CD14-positive monocyte (primary cell): Measurements from ENCODE around the gene GRK1. TPM values are rescaled to one million over a fixed set of nuclear protein-coding genes. Genes with fewer than 3 reads are reported as not detected.

Experiments used
- DNase-seq, 3 donors: peaks; one replicate each; pipeline ENCODE4 v3.0.0-alpha.2; 2011 to 2022
- H2AFZ ChIP-seq: 2 replicates; pipeline ENCODE4 v1.6.0; 2012; ENCODE audit warnings: mild to moderate bottlenecking, low read depth, low read length, inconsistent platforms; ENCODE audit not compliant: insufficient read depth, poor library complexity, severe bottlenecking
- H3K27ac ChIP-seq, 2 donors: 1 replicate in 1 of 2; 2 replicates in 1 of 2; pipeline ENCODE4 v1.5.1; 2012 to 2013; ENCODE audit warnings: low read length in 2 of 2, control low read depth in 1 of 2, inconsistent platforms in 1 of 2, low read depth in 1 of 2, mild to moderate bottlenecking in 1 of 2
- H3K27me3 ChIP-seq, 2 donors: one replicate each; pipeline versions ENCODE4 v1.6.0 to v1.6.1; 2011 to 2013; ENCODE audit warnings: low read length in 2 of 2; ENCODE audit not compliant: control insufficient read depth in 2 of 2, insufficient read depth in 2 of 2
- H3K36me3 ChIP-seq, 2 donors: replicated peaks in 1 of 2; 1 replicate in 1 of 2; 2 replicates in 1 of 2; pipeline versions ENCODE4 v1.5.1 to v1.6.1; 2012 to 2013; ENCODE audit warnings: low read length in 2 of 2, control low read depth in 1 of 2, inconsistent platforms in 1 of 2, mild to moderate bottlenecking in 1 of 2; ENCODE audit not compliant: insufficient read depth in 2 of 2, control insufficient read depth in 1 of 2
- H3K4me1 ChIP-seq, 2 donors: 1 replicate in 1 of 2; 2 replicates in 1 of 2; pipeline versions ENCODE4 v1.5.1 to v1.6.1; 2012 to 2013; ENCODE audit warnings: low read length in 2 of 2, control low read depth in 1 of 2, inconsistent platforms in 1 of 2, mild to moderate bottlenecking in 1 of 2, moderate library complexity in 1 of 2; ENCODE audit not compliant: insufficient read depth in 2 of 2, control insufficient read depth in 1 of 2
- H3K4me2 ChIP-seq: replicated peaks from 2 replicates; pipeline ENCODE3; 2012; ENCODE audit warnings: low read length, moderate library complexity, mild to moderate bottlenecking; ENCODE audit not compliant: poor library complexity, severe bottlenecking; ENCODE audit errors: extremely low read depth
- H3K4me3 ChIP-seq, 3 experiments: fragments of 200-600 bp in 1 of 3; sonication (generic) in 1 of 3; replicated peaks in 1 of 3; 1 replicate in 2 of 3; 2 replicates in 1 of 3; pipeline ENCODE4 v1.5.1; 2011 to 2013; ENCODE audit warnings: low read length in 3 of 3, mild to moderate bottlenecking in 3 of 3, control low read depth in 2 of 3, low read depth in 2 of 3, inconsistent platforms in 1 of 3, moderate library complexity in 1 of 3
- H3K79me2 ChIP-seq: 2 replicates; pipeline ENCODE4 v1.6.0; 2012; ENCODE audit warnings: mild to moderate bottlenecking, control low read depth, inconsistent platforms, low read length, moderate library complexity; ENCODE audit not compliant: insufficient read depth
- H3K9ac ChIP-seq: 2 replicates; pipeline ENCODE4 v1.6.0; 2017; ENCODE audit warnings: low read length, mild to moderate bottlenecking; ENCODE audit not compliant: insufficient read depth, poor library complexity, severe bottlenecking
- H3K9me3 ChIP-seq, 2 donors: replicated peaks in 1 of 2; 1 replicate in 1 of 2; 2 replicates in 1 of 2; pipeline versions ENCODE4 v1.5.1 to v1.6.1; 2012 to 2013; ENCODE audit warnings: low read length in 2 of 2, control low read depth in 1 of 2; ENCODE audit not compliant: control insufficient read depth in 1 of 2, insufficient read depth in 1 of 2
- H4K20me1 ChIP-seq: 2 replicates; pipeline ENCODE4 v1.6.0; 2012; ENCODE audit warnings: mild to moderate bottlenecking, low read length, control low read depth, moderate library complexity; ENCODE audit not compliant: insufficient read depth
- H3K27ac Mint-ChIP-seq, 7 donors: one replicate each; pipeline ENCODE4 v1.8.0; 2020; ENCODE audit warnings: mild to moderate bottlenecking in 7 of 7, mixed read lengths in 7 of 7, moderate library complexity in 6 of 7, inconsistent platforms in 2 of 7
- H3K27me3 Mint-ChIP-seq, 3 donors: one replicate each; pipeline ENCODE4 v1.8.0; 2021 to 2022; ENCODE audit warnings: low read depth in 3 of 3, mild to moderate bottlenecking in 3 of 3, mixed read lengths in 3 of 3, moderate library complexity in 3 of 3, inconsistent platforms in 1 of 3
- H3K36me3 Mint-ChIP-seq, 2 donors: one replicate each; pipeline ENCODE4 v1.8.0; 2020; ENCODE audit warnings: mixed read lengths in 2 of 2, inconsistent platforms in 1 of 2, mild to moderate bottlenecking in 1 of 2
- H3K4me1 Mint-ChIP-seq: one replicate; pipeline ENCODE4 v1.8.0; 2020; ENCODE audit warnings: mild to moderate bottlenecking, mixed read lengths
- H3K4me3 Mint-ChIP-seq, 2 donors: one replicate each; pipeline ENCODE4 v1.8.0; 2020; ENCODE audit warnings: mild to moderate bottlenecking in 2 of 2, mixed read lengths in 2 of 2, moderate library complexity in 1 of 2
- H3K9me3 Mint-ChIP-seq, 7 donors: one replicate each; pipeline ENCODE4 v1.8.0; 2020 to 2022; ENCODE audit warnings: mixed read lengths in 7 of 7, mild to moderate bottlenecking in 6 of 7, moderate library complexity in 6 of 7, inconsistent platforms in 2 of 7
- CTCF ChIP-seq: fragments of 200-600 bp; IDR thresholded peaks from one replicate; pipeline ENCODE4 v1.8.0; 2022; ENCODE audit warnings: antibody characterized with exemption, mild to moderate bottlenecking
- WGBS: methylation state at CpG from one replicate; pipeline ENCODE4 v1.1.5; 2013; ENCODE audit warnings: missing lambda C conversion rate; ENCODE audit not compliant: insufficient coverage; 5-methylcytosine and 5-hydroxymethylcytosine counted together
- intact Hi-C, 2 donors: fragments of 100-400 bp; cut with micrococcal nuclease; formaldehyde crosslinking; loops; one replicate each; pipeline versions ENCODE4 v1.15.0 to v1.15.1; 2023
- polyA plus RNA-seq, 3 donors: library from polyadenylated mRNA; depleted of rRNA in 1 of 3; unstranded in 2 of 3; stranded (reverse) in 1 of 3; fragments of 300-500 nt in 2 of 3; fragments of >200 nt in 1 of 3; fragmentation: Illumina TruSeq in 2 of 3; gene quantifications; 1 replicate in 2 of 3; 2 replicates in 1 of 3; pipeline ENCODE4 v1.2.3, GENCODE V29; 2012 to 2021

GRK1 gene
- polyA plus RNA-seq, 3 donors, result not detected

- Histone ChIP-seq H3K9me3 (peaks cover 0 to 9% of the 10 kb centered on the region in 2 donors), H3K4me3 (no peak overlapping the region), H3K27me3 (peaks cover 0 to 16% of the 10 kb centered on the region in 2 donors), H2AFZ (peak overlapping the region; percentile 13), H3K27ac (no peak overlapping the region), H3K79me2 (no peaks in the 10 kb centered on the region), H3K4me2 (no peak overlapping the region), H4K20me1 (no peaks in the 10 kb centered on the region), H3K9ac (no peak overlapping the region), H3K36me3 (no peaks in the 10 kb centered on the region), H3K4me1 (peaks cover 23% of the 10 kb centered on the region in 2 donors)
- intact Hi-C loops, result no loop called here
- WGBS, result 31% methylated on average over 9 of the region's 10 CpGs
- no peak for TF ChIP-seq CTCF
- Mint-ChIP-seq H3K27ac (peak overlapping the region in 2 of 7 donors; percentile 18 to 76), H3K4me3 (peak overlapping the region in 1 of 2 donors; percentile 21), H3K27me3 (peaks cover 20 to 61% (median 53%) of the 10 kb centered on the region in 3 donors), H3K36me3 (no peaks in the 10 kb centered on the region), H3K4me1 (peaks cover 32% of the 10 kb centered on the region), H3K9me3 (peaks cover 0 to 4% (median 2%) of the 10 kb centered on the region in 7 donors)
- DNase-seq, result no peak
These were observed 69.3 kb downstream of the GRK1 start for GRCh38 chr13:113736258-113736731.

GRCh38 chr13:113737803-113738202, 70.8 kb downstream of the GRK1 start:
- WGBS, result 54% methylated on average over 4 of the region's 5 CpGs
- Mint-ChIP-seq H3K27me3 (peaks cover 25 to 54% (median 47%) of the 10 kb centered on the region in 3 donors), H3K9me3 (peaks cover 0 to 4% (median 2%) of the 10 kb centered on the region in 7 donors), H3K4me3 (no peak overlapping the region), H3K27ac (no peak overlapping the region), H3K4me1 (peaks cover 38% of the 10 kb centered on the region), H3K36me3 (no peaks in the 10 kb centered on the region)
- no peaks in the 10 kb centered on the region for H3K79me2 ChIP-seq
- intact Hi-C loops, result no loop called here
- peaks cover 34 to 38% of the 10 kb centered on the region in 2 donors for H3K4me1 ChIP-seq
- no peak overlapping the region for H3K4me2 ChIP-seq
- H3K4me3 ChIP-seq, result no peak overlapping the region
- H3K36me3 ChIP-seq, result no peaks in the 10 kb centered on the region
- H3K9me3 ChIP-seq, result peaks cover 0 to 9% of the 10 kb centered on the region in 2 donors
- no peak overlapping the region for H3K9ac ChIP-seq
- TF ChIP-seq CTCF, result no peak
- no peak overlapping the region for H2AFZ ChIP-seq
- H3K27ac ChIP-seq, result no peak overlapping the region
- H4K20me1 ChIP-seq, result no peaks in the 10 kb centered on the region
- DNase-seq, result no peak
- peaks cover 0 to 16% of the 10 kb centered on the region in 2 donors for H3K27me3 ChIP-seq
